B cell (primary cell): Measurements from ENCODE around the gene HECTD3.

Experiments used
- CTCF ChIP-seq: fragments of 200-600 bp; IDR thresholded peaks from one replicate; pipeline ENCODE4 v1.8.0; 2022; ENCODE audit warnings: antibody characterized with exemption, mild to moderate bottlenecking
- EZH2 ChIP-seq: IDR thresholded peaks from 2 replicates; pipeline ENCODE4 v1.6.1; 2012; ENCODE audit warnings: borderline replicate concordance, low read depth, mild to moderate bottlenecking, moderate library complexity, low read length; ENCODE audit not compliant: insufficient read depth, poor library complexity, severe bottlenecking

- no peak for TF ChIP-seq CTCF
- TF ChIP-seq EZH2 = no peak
Observed at GRCh38 chr1:44976252-44976651, 34.9 kb downstream of the HECTD3 start.
